Astrocyte of the hippocampus (primary cell): ENCODE measurements around the gene DNAJC25.
"Not testable (repeated sequence)": the region's sequence is repeated elsewhere in the genome, so short reads cannot be mapped to it uniquely, and the experiment has no call there.

Experiments used
- DNase-seq: peaks from one replicate; pipeline ENCODE4 v3.0.0; 2011; ENCODE audit warnings: low read depth, low spot score

DNAJC25 gene

GRCh38 chr9:111663301-111663823 lies 32.2 kb downstream of the DNAJC25 start:
- DNase-seq, result no peak

DNA sequence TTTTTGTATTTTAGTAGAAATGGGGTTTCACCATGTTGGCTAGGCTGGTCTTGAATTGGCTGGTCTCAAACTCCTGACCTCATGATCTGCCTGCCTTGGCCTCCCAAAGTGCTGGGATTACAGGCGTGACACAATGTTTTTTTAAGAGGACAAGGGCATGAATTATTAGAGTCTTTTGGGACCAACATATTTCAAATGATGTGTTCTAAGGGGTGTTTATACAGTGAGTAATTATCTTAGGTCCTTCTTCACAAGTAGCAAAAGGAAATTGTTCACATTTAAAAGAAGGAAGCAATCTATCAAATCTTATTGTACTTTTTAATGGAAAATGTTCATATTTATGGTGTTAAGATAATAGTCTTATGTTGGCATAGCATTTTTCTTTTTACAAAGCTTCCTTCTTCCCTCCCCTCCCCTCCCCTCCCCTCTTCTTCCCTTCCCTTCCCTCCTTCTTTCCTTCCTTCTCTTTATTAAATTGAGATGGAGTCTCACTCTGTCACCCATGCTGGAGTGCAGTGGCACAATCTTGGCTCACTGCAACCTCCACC lies 37.0 kb downstream of the DNAJC25 start:
- DNase-seq, result no peak

DNA sequence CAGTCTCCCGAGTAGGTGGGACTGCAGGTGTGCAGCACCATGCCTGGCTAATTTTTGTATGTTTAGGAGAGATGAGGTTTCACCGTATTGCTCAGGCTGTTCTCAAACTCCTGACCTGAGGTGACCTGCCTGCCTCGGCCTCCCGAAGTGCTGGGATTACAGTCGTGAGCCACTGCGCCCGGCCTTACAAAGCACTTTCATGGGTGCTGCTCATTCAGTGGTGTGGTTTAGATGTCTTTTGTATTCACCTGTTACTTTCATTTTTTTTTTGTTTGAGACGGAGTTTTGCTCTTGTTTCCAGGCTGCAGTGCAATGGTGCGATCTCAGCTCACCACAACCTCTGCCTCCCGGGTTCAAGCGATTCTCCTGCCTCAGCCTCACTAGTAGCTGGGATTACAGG lies 37.5 kb downstream of the DNAJC25 start:
- DNase-seq, result not testable (repeated sequence)

DNA sequence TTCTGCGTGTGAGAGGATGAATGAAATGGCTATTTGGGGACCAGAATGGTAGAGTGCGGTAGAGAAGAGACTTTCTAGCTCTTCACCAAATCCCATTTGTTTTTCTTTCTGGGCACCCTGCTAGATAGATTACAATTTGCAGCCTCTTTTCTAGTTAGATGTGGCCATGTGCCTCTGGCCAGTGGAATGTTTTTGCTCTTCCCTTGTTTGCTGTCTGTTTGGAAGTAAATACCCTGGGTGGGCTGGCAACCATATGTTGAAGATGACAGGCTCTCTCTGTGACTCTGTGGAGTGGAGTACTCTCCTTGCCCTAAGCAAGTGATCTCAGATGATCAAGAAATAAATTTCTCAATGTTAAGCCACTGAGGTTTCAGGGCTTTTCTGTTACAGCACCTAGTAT lies 43.2 kb downstream of the DNAJC25 start:
- DNase-seq, result no peak

DNA sequence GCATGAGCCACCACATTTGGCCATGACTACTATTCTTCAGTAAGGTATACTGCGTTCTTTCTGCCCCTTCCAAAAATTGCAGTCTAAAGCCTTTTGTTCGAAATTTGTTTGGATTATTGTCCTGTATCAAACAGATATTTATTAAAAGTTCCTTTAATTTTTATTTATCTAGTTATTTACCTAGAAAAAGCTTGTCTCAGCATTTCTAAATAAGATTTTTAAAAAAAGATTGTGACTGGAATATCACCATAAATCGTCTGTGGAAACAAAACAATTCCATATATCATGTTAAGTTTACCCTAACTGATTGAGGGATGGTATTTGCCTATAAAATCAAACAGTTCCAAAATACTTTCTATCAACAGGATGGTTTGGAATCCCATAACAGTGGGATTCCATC lies 45.0 kb downstream of the DNAJC25 start:
- no peak for DNase-seq

GRCh38 chr9:111678293-111678692 lies 47.2 kb downstream of the DNAJC25 start:
- no peak for DNase-seq

DNA sequence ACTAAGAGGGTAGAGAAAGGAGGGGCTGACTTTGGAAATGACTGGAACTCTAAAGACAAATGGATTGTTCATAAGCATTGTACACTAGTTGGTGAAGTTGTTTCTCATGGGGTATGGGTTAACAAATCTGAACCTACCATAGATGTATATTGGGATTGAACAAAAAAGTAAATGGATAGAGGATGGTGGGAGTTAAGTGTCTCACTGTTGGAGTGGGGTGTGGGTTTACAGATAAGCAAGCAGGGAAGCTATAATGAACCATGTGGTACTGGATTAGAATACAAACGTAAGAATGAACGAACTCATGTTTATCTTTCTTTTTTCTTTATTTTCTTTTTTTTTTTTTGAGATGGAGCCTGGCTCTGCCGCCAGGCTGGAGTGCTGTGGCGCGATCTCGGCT lies 48.1 kb downstream of the DNAJC25 start:
- DNase-seq, result no peak

GRCh38 chr9:111683392-111683791 lies 52.3 kb downstream of the DNAJC25 start:
- DNase-seq, result no peak

DNA sequence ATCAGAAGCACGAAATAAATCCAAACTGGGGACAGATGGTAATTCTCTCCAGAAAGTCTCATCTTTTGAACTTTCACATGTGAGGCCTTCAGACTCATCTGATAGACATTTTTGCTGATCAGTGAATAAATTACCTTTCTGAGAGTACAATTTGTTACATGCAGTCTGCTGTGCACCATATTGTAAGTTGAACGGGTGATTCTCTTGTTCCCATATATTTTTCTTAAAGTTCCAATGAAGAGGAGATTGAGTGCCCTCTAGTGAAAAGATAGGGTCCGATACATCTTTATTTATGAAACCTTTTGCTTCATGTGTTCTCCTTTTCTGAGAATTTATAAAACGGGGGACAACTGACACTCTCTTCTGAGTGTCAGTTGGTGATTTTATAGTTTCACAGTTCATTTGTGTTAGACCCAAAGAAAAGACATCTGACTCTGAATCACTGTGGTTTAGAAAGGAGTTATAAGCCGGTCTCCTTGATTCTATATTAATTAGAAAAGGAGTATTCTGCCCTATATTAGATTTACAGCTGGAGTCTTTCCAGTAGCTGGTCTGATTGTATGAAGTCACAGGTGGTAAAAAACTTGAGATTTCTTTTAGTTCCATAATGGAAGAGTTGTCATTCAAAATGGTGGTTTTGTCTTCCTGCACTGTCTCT lies 60.7 kb downstream of the DNAJC25 start:
- DNase-seq, result peak; percentile 49

DNA sequence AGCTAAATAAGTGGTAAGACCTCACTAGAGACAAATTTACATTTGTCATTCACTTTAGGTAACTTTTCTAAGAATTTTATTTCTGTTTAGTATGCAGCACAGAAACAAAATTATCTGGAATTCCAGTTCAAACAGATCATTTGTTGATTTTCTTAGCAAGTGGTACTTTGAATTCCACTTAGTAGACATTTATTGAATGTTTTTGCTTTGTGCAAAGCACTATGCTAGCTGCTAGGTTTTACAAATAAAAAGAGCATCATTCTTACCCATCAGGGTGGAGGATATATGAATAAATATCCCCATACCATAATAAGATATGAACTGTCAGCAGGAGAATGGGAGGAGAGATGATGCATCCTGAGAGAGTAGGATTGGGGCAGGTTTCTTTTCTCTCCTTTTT lies 65.7 kb downstream of the DNAJC25 start:
- no peak for DNase-seq

DNA sequence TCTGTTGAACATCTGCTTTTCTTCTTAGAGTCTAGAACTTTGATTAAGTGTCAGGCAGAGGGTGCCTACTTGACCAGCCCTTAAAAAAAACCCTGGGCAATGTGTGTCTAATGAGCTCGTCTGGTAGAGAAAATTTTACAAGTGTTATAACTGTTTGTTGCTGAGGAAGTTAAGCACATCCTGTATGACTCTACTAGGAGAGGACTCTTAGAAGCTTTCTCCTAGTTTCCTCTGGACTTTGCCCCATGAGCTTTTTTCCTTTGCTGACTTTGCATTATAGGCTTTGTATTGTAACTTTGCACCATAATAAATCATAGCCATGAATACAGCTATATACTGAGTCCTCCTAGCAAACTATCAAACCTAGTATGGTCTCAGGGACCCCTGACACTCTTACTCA lies 69.6 kb downstream of the DNAJC25 start:
- no peak for DNase-seq
